ENCODE data around the gene FAM204A. TPM values are rescaled to one million over a fixed set of nuclear protein-coding genes. Genes with fewer than 3 reads are reported as not detected.

FAM204A gene
- polyA plus RNA-seq, 3 donors: 70.3 to 83.3 (median 72.5) TPM

DNA sequence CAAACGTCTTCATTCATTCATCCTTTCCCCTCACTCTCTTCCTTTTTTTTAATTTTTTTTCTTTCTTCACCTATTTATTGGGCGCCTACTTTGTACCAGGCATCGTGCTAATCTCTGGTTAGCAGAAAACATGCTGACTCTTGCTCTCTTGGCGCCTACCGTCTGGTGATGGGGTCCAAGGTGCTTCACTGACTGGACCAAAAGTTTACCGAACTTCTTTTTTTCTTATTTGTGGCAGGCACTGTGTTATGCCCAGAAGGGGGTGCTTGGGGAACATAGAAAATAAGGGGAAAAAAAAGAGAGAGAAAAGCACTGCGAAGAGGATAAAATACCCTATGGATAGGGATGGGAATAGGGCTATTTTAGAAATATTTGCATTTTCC is 505 bp upstream of the FAM204A start:
- DNase-seq (ENCODE audit: extremely low read depth in 1 of 11, low read depth in 9 of 11, low spot score in 4 of 11): no peak

DNA sequence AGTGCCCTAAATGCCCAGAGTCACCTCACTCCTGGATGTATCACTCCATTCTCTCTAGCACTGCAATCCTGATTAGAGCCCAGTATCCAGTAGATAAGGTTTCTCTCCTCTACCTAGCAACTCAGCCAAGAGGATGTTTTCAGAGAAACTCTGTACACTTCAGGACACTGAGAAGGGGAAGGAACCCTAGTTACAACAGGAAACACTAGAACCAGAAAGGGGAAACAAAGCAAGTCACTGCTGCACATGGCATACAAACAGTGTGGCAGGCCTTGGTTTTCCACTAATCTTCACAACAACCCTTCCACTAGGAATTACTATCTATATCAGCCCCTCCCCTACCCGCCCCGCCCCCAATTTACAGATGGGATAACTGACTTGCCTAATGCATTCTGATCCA is 1.6 kb downstream of the FAM204A start:
- no peak for DNase-seq (ENCODE audit: extremely low read depth in 1 of 11, low read depth in 9 of 11, low spot score in 4 of 11)

DNA sequence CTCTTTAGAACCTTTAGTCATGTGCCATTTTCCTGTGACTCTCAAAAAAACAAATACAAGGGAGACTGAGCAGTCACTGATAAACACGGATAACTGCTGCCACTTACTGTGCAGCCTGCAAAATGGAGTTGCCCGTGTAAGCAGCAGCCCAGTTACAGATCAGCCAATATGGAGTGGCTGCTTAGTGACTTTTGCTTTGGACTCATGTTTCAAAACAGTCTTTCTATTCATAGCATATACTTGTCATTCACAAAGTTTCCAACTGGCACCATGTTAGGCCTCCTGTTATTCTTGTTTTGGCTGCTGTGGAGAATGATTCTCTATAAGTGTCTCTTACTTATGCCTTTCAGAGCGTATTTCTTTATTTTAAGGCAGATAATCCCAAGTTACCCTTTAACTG is 3.0 kb downstream of the FAM204A start:
- no peak for DNase-seq (ENCODE audit: extremely low read depth in 1 of 11, low read depth in 9 of 11, low spot score in 4 of 11)

DNA sequence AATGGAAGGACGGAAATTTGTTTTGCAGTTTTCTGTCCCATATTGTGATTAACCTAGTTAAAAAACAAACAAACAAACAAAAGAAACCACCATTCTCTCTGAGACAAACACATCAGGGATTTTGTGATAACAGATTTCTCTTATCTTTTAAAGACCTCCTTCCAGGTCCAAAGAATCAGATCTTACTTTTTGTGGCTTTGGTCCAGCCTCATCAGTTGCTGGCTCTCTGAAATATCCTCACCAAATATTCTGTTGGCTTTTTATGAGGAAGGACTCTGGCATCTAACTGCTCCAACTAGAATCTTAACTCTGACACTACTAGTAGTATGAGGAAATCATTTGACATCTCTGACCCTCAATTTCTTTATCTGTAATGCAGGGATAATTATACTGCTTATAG is 4.8 kb downstream of the FAM204A start:
- DNase-seq (ENCODE audit: extremely low read depth in 1 of 11, low read depth in 9 of 11, low spot score in 4 of 11): no peak

DNA sequence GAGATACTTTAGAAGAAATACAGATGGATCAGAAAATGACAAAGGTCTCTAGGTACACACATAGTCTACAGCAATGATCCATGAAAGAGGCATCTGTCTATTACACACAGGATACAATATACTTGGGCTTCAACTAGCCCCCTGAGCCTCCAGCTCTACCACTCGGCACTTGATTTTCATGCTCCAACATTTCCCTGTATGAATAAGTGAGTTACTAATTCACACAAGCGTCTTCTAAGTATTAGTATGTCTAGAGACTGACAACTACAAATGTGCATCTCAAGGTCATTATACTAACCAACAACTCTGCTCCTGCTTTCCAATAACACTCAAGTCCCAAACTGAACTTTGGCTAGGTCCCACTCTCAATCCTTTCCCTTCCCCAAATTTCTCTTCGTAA is 8.3 kb downstream of the FAM204A start:
- no peak for DNase-seq (ENCODE audit: extremely low read depth in 1 of 11, low read depth in 9 of 11, low spot score in 4 of 11)

DNA sequence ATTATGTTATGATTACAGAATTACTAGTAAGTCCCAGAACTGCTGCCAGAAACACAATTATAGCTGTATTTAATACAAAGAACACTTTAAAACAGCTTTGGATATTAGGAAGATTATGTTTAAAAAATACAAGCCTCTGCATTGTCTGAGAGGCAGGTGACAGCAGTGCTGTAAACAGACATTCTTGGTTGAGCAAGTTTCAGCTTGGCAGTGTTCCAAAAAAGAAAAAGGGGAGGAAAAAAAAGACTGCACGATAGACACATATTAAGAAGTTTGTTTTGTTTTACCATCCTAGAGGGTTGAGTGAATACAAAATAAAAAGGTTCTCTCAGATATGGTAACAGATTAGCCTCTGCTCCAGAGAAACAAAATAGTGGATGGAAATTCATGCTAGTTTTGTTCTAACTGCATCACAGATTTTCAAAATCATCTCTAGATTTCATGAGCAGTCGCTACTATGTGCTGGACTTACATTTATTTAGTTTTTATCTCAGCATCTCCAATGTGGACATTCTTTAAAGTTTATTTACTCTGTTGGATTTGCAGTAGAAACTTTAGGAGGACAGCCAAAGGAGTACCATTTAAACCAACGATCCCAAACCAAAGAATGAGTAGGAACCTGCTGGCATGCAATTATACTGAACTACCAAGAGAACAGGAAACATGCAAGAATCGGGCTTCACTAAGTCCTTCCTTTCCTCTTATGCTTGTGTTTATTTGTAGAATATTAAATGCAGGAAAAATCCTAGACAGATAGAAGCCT is 9.0 kb downstream of the FAM204A start:
- no peak for DNase-seq (ENCODE audit: extremely low read depth in 1 of 11, low read depth in 9 of 11, low spot score in 4 of 11)

DNA sequence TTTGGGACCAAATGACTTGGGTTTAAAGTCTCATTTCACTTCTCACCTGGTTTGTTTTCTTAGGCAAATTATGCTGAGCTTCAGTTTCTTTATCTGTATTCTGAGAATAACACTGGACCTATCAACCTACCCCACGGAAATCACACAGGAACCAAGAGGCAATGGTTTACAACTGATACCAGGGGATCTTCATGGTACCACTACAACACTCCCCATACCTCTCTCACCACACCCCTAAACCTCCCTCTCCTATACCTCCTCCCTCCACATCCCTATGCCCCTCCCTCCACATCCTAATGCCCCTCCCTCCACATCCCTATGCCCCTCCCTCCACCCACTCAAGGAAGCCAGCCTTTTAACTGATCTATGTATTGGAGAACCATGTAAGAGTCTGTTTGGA is 9.9 kb downstream of the FAM204A start:
- no peak for DNase-seq (ENCODE audit: extremely low read depth in 1 of 11, low read depth in 9 of 11, low spot score in 4 of 11)

DNA sequence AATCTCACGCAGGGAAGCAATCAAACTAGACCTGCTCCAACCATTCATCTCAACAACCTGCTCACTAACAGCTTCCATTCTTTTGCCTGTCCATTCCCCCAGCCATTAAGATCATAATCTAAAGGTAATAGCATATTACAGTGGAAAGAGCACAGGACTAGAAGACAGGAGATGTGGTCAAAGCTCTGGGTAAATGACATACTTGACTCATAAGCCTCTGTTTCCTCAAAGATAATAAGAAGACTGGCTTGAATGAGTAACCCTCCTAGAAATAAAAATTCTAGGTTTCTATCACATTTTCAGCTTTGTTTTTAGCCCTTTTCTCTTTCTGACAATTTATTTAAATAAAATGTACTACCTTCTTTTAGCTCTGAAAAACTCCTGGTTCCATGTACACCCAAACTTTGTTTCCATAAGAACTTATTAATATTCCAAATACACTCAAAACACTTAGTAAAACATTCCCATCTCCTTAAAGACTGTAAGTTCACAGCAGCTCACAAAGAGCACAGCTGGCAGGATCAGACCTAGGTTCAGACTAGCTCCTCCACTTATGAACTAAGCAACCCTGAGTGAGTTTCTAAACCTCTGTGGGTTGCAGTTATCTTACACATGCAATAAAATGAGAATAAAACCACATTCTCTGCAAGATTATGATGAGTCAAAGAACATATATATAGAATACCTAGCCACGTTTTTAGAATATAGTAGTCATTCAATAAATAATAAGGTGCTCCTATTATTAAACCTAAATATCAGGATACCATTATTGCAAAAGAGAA is 11.6 kb downstream of the FAM204A start:
- DNase-seq (ENCODE audit: extremely low read depth in 1 of 11, low read depth in 9 of 11, low spot score in 4 of 11): no peak

DNA sequence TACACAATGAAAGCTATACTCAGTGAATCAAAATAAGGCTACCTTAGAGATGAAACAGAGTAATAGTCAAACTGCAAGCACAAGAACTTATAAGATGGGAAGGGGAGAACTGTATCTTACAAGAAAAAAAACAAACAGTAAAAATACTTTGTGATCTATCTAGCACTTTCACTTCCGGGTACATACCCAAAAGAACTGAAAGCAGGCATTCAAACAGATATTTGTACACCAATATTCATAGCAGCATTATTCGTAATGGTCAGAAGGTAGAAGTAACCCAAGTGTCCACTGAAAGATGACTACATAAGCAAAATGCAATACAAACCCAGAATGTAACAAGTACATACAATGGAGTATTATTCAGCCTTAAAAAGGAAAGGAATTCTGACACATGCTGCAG is 18.0 kb downstream of the FAM204A start:
- no peak for DNase-seq (ENCODE audit: extremely low read depth in 1 of 11, low read depth in 9 of 11, low spot score in 4 of 11)

DNA sequence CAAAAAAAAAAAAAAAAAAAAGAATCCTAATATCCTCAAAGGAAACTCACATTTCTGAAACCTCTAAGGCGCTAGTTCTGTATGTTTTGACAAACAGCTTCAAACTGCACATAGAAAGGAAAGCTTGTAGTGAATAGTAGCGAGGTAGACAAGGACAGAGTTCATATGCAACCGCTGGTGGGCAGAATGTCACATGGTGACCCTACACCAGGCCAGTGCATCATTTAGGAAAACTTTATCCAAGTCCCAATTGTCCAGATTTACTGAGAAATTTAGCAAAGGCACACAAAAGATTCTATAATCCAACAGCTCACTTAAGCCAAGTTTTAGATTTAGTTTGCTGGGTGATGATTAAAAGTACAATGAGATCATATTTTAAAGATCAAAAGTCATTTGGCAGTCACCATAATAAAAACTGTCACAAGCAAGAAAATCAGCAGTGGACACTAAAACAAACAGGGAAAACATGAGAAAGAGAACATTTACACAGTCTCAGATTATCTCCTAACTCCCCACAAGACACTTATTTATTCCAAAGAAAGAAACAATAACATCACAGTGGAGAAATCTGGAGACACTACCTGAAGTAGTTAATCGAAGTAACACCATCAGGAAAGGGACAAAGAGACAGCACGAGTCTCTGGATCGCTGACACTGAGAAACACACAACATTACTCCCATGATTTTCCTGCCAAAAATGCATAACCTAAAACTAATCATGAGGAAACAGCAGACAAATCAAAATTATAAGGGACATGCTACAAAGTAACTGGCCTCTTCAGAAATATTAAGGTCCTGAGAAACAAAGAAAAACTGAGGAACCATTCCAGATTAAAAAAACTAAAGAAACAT is 20.2 kb downstream of the FAM204A start:
- DNase-seq (ENCODE audit: extremely low read depth in 1 of 11, low read depth in 9 of 11, low spot score in 4 of 11): no peak

DNA sequence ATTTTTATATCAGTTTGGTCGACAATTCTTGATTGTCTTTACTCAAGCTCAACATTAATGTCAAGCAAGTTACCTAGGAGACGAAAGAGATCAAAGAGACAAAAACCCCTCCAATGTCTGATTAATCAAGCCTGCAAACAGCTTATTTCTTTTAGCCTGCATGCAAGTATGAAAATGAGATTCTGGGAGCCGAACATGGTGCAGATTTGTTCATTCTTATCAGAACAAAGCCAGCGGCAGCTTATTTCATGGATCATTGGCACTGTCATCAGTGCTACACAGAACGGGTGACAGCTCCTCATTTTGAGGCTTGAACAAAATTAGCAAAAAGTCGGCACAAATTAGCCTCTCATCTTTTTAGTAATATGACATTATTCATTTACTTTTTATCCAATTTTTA is 26.5 kb downstream of the FAM204A start:
- DNase-seq (ENCODE audit: extremely low read depth in 1 of 11, low read depth in 9 of 11, low spot score in 4 of 11): no peak

DNA sequence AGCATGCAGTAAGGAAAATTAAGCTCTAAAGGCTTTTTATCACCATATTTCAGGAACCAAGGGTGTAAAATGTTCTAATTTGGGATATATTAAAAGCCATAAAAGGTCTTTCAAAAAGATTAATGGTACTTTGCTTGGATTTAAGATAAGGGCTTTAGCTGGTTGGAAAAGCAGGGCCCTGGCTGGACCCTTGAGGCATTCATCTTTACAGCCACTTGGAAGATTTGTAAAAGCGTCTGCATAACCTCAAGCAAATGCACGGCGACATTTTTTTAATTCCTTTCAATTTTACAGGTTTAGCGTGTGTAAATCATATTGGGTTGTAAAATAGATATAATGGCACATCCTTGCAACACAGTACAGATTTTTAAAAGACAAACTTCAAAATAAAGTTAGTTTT is 27.2 kb downstream of the FAM204A start:
- DNase-seq (ENCODE audit: extremely low read depth in 1 of 11, low read depth in 9 of 11, low spot score in 4 of 11): no peak

DNA sequence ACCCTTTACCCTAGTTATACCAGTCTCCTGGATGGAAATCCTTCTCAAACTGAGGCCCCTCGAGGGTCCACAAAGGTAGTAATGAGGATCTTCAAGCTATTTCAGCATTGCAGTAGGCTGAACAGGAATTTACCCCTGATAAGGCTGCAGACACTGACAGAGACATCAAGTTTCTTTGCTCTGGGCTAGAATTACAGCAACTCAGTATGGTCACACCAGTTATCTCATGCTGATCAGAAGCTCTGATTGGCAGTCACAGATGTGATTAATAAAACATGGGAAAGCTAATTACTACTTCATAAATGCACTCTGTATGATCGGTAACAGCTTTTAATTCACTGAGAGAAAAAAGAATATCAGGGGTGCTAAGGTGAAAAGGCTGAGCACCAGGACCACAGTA is 30.6 kb downstream of the FAM204A start:
- no peak for DNase-seq (ENCODE audit: extremely low read depth in 1 of 11, low read depth in 9 of 11, low spot score in 4 of 11)

DNA sequence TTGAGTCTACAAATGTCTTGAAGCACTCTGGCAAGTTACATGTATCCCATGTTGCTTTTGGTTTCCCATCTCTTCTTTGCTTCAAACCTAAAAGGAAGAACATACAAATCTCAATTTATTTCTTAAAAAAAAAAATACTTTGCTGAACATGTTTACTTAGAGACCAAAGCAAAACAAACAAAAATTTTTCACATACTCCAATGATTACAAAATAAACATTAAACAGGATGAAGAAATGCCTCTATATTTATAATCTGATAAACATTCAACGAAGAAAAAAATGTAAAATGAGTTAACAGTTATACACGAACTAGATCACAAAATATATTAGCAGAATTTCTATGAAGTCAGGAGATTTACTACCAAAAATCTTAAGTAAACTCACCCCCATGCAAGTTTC is 31.3 kb downstream of the FAM204A start:
- DNase-seq (ENCODE audit: extremely low read depth in 1 of 11, low read depth in 9 of 11, low spot score in 4 of 11): peak in 1 of 11 donors; percentile 21

DNA sequence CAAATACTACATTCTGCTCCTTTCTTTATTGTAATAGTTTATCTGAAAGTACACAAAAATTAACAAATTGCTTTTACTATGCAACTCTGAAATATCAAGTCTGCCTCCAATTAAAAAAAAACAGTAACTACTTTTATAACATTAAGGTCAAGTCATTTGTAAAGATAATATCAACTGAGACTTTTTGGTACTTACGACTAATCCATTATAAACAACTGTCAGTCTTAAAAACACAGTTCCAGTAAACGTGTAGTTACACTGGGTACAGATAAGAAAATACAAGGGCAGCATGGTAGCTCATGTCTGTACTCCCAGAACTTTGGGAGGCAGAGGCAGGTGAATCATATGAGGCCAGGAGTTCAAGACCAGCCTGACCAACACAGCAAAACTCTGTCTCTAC is 32.2 kb downstream of the FAM204A start:
- DNase-seq (ENCODE audit: extremely low read depth in 1 of 11, low read depth in 9 of 11, low spot score in 4 of 11): no peak

DNA sequence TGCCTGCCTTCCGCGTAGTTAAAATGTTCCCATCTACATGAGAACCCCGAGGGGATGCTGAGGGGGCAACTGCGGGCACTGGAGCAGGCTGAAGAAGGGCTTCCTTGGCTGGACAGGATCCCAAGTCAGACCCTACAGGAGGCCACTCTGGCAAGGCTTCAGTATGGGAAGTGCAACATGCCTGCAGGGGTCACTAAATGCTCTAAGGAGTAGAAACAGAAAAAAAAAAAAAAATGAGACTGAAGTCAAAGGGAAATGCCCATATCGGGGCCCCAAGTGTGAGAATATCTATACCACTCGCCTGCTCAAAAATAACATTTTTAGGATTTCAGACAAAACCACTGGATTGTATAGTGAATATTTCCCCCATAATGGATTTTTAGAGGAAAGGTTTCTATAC is 33.5 kb downstream of the FAM204A start:
- no peak for DNase-seq (ENCODE audit: extremely low read depth in 1 of 11, low read depth in 9 of 11, low spot score in 4 of 11)

DNA sequence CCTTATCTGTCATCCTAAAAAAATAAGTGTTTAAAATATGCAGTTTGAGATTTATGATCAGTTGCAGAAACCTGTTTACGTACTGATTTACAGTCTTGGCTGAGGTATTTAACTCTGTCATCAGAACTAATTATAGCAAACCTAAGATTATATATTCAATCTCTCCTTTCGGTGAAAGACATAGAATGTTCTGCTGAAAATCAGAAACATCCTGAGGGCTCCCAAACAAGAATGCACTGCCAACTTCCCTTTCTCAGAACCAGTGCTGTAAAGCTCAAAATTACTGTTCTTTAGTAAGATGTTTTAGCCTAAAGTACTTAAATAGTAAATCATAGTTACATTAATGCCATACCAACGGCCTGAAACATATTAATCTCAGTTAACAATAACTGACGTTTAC is 34.3 kb downstream of the FAM204A start:
- no peak for DNase-seq (ENCODE audit: extremely low read depth in 1 of 11, low read depth in 9 of 11, low spot score in 4 of 11)

DNA sequence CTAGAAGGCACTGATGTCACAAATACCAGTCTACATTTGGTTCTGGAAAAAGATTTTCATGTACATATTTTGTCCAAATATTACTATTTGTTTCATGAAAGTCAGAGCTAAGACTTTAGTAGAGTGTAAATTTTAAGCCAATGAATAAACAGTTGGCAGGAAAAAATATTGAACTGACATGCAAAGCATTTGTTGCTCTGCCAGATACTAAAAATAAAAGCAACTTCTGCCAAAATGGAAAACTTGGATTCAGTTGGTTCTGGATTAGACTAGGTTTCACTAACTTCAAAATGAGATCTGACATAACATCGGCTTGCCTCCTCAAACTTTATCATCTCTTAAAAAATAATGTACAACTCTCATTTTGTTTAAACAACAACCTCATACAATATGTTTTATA is 34.9 kb downstream of the FAM204A start:
- DNase-seq (ENCODE audit: extremely low read depth in 1 of 11, low read depth in 9 of 11, low spot score in 4 of 11): no peak

DNA sequence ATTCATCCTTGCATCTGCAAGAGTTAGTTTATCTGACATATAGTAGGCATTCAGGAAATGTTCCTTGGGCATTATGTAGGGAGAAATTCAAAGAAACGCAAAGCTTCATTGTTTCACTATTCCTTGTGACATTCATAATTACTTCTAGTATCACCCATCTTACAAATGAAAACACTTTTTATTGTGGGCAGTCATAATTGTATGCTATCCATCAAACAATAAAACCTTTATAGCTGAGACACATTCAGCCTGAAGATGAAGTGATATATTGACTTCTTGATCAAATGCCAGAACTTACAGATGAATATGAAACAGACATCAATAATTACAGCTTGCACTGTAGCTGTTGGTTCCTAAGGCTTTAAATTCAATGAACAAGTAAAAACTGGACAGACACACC is 36.4 kb downstream of the FAM204A start:
- no peak for DNase-seq (ENCODE audit: extremely low read depth in 1 of 11, low read depth in 9 of 11, low spot score in 4 of 11)

DNA sequence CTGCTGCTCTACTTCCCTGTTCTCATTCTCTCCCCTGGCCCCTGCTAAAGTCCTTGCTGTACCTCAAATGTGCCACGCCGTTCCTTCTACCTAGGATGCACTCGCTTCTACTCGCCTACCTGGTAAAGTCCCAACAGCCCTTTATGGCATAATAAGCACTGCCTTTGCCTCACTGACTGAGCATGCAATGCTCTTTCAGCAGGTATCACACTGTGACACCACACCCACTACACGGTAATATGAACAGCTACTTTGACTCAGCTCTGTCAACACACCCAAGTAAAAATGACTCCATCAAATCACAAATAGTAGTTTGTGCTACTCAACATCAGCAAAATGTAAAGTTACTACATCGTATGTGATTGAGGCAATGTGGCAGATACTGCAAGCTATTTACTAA is 37.6 kb downstream of the FAM204A start:
- DNase-seq (ENCODE audit: extremely low read depth in 1 of 11, low read depth in 9 of 11, low spot score in 4 of 11): no peak
